Activated T-cell treated with anti-CD3 and anti-CD28 coated beads for 1 hour (primary cell): Measurements from ENCODE around the gene ATP4B.

Experiments used
- DNase-seq: peaks from one replicate; pipeline ENCODE4 v3.0.0-alpha.2; 2020; ENCODE audit warnings: low read depth

ATP4B gene

GRCh38 chr13:113656831-113657671 is 947 bp downstream of the ATP4B start:
- DNase-seq, result no peak

GRCh38 chr13:113656003-113656588 is 1.9 kb downstream of the ATP4B start:
- no peak for DNase-seq

- no peak for DNase-seq
These were observed 2.5 kb downstream of the ATP4B start for GRCh38 chr13:113655346-113656002.

- DNase-seq, result no peak
These were observed 3.2 kb downstream of the ATP4B start for GRCh38 chr13:113654591-113655345.

GRCh38 chr13:113654175-113654560 is 3.8 kb downstream of the ATP4B start:
- no peak for DNase-seq

GRCh38 chr13:113653264-113654174 is 4.5 kb downstream of the ATP4B start:
- no peak for DNase-seq

GRCh38 chr13:113652404-113653263 is 5.4 kb downstream of the ATP4B start:
- no peak for DNase-seq

- no peak for DNase-seq
These were observed 6.2 kb downstream of the ATP4B start for GRCh38 chr13:113651511-113652403.

- DNase-seq, result no peak
These were observed 7.3 kb downstream of the ATP4B start for GRCh38 chr13:113650731-113651148.

GRCh38 chr13:113650275-113650674 is 7.7 kb downstream of the ATP4B start:
- DNase-seq, result no peak

GRCh38 chr13:113649212-113649611 is 8.8 kb downstream of the ATP4B start:
- no peak for DNase-seq

GRCh38 chr13:113648216-113648610 is 9.8 kb downstream of the ATP4B start:
- no peak for DNase-seq

- no peak for DNase-seq
These were observed 10.4 kb downstream of the ATP4B start for GRCh38 chr13:113647351-113648215.

GRCh38 chr13:113646921-113647340 is 11.1 kb downstream of the ATP4B start:
- no peak for DNase-seq

GRCh38 chr13:113646376-113646775 is 11.6 kb downstream of the ATP4B start:
- DNase-seq, result no peak

GRCh38 chr13:113645329-113645728 is 12.7 kb downstream of the ATP4B start:
- DNase-seq, result no peak

- no peak for DNase-seq
These were observed 13.2 kb downstream of the ATP4B start for GRCh38 chr13:113644800-113645199.

- DNase-seq, result no peak
These were observed 14.4 kb downstream of the ATP4B start for GRCh38 chr13:113643593-113643992.
